GM12873 (cell line): ENCODE measurements around the gene KDM4C.

Source experiments
- TF ChIP-seq, protein P1 (sequence below): IDR thresholded peaks from 2 replicates; pipeline ENCODE4 v1.5.1; 2012; ENCODE audit warnings: low read depth, mild to moderate bottlenecking, moderate library complexity, low read length, control low read depth; ENCODE audit not compliant: insufficient read depth; ENCODE audit errors: missing control alignments

The KDM4C gene

DNA sequence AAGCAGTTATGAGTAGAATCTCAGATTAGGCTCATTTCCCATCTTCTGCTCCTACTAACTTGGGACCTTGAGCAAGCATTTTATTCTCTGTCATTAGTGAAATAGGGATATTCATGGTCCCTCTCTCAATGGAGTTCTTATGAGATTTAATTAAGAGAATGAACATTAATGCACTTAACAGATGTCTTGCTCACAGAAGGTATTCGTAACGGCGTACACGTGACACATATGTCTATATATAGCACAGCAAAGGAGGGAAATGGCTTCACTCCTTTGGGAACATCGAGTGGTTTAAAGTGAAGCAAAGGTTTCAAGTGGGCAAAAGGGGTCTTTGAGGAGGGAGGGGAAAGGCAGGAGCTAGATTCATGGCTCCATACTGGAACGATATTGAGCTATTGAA, 24.6 kb downstream of the KDM4C start:
- TF ChIP-seq, protein P1, sequence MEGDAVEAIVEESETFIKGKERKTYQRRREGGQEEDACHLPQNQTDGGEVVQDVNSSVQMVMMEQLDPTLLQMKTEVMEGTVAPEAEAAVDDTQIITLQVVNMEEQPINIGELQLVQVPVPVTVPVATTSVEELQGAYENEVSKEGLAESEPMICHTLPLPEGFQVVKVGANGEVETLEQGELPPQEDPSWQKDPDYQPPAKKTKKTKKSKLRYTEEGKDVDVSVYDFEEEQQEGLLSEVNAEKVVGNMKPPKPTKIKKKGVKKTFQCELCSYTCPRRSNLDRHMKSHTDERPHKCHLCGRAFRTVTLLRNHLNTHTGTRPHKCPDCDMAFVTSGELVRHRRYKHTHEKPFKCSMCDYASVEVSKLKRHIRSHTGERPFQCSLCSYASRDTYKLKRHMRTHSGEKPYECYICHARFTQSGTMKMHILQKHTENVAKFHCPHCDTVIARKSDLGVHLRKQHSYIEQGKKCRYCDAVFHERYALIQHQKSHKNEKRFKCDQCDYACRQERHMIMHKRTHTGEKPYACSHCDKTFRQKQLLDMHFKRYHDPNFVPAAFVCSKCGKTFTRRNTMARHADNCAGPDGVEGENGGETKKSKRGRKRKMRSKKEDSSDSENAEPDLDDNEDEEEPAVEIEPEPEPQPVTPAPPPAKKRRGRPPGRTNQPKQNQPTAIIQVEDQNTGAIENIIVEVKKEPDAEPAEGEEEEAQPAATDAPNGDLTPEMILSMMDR, result no peak

DNA sequence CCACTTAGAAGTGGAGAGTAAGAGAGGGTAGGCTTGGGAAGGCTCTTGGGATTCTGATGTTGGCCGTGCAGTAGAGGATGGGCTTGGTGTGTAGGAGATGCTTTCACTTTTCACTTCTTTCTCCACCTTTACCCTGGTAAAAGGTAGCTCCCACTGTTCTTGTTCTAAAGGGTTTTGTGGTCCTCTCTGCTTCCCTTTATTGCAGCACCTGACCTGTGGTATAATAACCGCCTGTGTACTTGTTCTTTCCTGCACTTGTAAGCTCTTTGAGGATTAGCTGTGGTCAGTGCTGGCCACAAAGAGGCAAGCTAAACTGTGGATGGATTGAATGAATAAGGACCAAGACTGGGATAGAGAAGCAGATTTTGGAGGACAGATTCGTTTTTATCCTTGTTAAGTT, 25.2 kb downstream of the KDM4C start:
- TF ChIP-seq, protein P1, result no peak

DNA sequence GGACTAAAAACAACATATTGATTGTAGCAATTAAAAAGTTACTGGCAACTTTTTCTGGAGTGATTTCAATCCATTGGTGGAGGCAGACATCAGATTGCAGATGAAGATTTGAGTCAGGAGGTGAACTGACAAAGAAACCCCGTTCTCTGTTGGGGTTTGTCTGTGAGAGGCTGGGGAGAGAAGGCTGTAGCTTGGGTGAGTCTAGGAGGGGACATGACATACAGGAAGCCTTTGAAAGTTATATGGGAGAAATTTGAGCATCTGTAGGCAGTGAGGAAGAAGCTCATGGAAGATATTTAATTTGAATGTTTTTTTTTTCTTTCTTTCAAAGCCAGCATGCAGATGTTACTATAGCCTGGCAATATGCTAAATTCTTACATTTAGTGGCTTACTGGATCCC, 26.0 kb downstream of the KDM4C start:
- TF ChIP-seq, protein P1, result no peak

DNA sequence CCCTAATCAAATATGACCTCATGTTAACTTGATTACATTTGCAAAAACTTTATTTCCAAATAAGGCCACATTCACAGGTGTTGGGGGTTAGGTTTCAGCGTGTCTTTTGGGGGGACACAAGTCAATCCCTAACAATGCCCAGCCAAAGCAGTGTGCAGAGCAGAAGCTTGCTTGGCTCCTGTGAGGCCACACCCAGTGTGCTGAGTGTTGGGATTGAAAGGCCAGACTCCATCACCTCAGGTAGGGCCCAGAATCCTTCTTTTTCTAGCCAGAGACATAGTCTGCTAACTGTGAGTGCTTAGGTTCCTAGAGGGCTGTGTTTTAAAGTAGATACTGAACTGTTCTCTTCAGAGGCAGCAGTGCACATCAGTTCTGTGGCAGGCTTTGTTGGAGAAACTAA, 27.9 kb downstream of the KDM4C start:
- TF ChIP-seq, protein P1, result no peak

DNA sequence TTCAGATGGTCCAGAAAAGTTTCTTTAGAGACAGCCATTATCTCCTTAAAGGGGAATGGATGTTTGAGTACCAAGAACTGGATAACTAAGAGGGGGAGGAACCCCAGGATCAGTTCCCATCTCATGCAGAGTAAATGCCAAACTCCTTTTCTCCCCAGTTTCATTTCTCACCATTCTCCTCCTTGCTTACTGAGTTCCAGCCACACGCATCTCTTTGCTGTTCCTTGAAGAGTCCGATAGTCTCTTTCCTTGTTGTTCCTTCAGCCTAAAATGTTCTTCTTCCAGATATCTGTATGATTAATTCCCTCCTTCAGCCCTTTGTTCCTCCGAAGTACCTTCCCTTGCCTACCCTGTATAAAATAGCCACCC, 30.0 kb downstream of the KDM4C start:
- TF ChIP-seq, protein P1, result no peak

DNA sequence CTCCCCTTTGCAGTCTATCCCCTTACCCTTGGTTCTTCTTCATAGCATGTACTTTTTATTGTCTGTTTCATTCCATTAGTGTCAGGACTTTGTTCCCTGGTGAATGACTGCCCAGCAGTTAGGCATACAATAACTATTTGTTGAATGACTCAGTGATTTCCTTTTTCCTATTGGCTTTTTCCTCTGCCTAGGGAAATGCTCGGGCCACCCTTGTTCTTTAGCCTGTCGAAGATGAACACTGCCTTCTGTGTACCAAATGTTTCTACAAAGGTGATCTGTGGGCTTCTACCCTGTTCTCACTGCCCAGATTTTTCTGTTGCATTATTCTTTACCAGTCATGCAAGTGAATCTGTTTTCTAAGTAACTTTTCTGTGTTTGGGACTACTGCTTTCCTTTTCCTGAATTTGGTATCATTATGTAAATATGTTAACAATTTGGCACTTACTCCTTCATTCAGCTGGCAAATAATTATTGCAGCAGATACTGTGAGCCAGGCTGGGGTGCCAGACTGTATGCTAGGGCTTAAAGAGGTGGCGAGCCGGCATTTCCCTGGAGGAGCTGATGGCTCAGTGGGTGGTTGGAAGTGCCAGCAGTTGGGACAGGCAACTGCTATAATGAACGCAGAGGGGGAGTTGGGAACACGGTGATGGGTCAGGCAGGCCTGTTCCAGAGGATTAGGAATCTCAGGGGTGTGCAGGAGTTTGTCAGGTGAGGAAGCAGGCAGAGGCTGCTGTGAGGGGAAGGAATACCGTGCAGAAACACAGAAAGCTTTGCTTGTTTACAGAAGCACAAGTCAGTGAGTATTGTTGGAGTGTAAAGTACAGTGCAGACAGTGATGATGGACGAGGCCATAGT, 30.6 kb downstream of the KDM4C start:
- TF ChIP-seq, protein P1, result no peak

DNA sequence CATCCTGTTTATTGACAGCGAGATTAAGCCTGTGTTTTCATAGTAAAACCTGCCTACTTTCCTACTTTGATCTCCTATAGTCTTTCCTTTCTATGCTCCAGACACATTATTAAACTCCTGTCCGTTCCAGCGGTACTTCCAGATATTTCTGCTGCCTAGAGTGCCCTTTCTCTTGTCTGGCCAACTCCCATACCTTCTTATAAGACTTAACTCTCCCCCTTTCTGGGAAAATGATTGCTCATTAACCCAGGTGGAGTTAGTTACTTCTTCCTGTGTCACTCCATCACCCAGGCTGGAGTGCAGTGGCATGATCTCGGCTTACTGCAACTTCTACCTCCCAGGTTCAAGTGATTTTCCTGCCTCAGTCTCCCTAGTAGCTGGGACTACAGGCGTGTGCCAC, 33.1 kb downstream of the KDM4C start:
- TF ChIP-seq, protein P1, result no peak
